Measurements from ENCODE around the gene KIF7.

GRCh38 chr15:89654301-89654761 is 936 bp downstream of the KIF7 start:
- TF ChIP-seq, protein P1, sequence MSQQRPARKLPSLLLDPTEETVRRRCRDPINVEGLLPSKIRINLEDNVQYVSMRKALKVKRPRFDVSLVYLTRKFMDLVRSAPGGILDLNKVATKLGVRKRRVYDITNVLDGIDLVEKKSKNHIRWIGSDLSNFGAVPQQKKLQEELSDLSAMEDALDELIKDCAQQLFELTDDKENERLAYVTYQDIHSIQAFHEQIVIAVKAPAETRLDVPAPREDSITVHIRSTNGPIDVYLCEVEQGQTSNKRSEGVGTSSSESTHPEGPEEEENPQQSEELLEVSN (IDR thresholded peaks at IDR 0.05) = no peak
- TF ChIP-seq, protein P2, sequence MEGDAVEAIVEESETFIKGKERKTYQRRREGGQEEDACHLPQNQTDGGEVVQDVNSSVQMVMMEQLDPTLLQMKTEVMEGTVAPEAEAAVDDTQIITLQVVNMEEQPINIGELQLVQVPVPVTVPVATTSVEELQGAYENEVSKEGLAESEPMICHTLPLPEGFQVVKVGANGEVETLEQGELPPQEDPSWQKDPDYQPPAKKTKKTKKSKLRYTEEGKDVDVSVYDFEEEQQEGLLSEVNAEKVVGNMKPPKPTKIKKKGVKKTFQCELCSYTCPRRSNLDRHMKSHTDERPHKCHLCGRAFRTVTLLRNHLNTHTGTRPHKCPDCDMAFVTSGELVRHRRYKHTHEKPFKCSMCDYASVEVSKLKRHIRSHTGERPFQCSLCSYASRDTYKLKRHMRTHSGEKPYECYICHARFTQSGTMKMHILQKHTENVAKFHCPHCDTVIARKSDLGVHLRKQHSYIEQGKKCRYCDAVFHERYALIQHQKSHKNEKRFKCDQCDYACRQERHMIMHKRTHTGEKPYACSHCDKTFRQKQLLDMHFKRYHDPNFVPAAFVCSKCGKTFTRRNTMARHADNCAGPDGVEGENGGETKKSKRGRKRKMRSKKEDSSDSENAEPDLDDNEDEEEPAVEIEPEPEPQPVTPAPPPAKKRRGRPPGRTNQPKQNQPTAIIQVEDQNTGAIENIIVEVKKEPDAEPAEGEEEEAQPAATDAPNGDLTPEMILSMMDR (IDR thresholded peaks at IDR 0.05; ENCODE audit: control extremely low read depth in 1 of 3, insufficient read depth in 1 of 3, low read depth in 1 of 3, low read length in 3 of 3) = no peak
- TF ChIP-seq POLR2A (IDR thresholded peaks at IDR 0.05; ENCODE audit: control extremely low read depth in 1 of 2, low read depth in 2 of 2, low read length in 2 of 2) = no peak
- TF ChIP-seq EP300 (IDR thresholded peaks at IDR 0.05; ENCODE audit: borderline replicate concordance in 1 of 2, low read depth in 2 of 2, low read length in 2 of 2) = no peak
- TF ChIP-seq KDM1A (IDR thresholded peaks at IDR 0.05; ENCODE audit: borderline replicate concordance, low read length) = no peak
- no peak for TF ChIP-seq HDAC2 (IDR thresholded peaks at IDR 0.05; ENCODE audit: borderline replicate concordance in 1 of 2, low read depth in 2 of 2, low read length in 2 of 2)
- TF ChIP-seq RFX5 (IDR thresholded peaks at IDR 0.05; ENCODE audit: borderline replicate concordance, low read depth, low read length) = no peak
- TF ChIP-seq POLR2AphosphoS5 (IDR thresholded peaks at IDR 0.05; ENCODE audit: low read depth, low read length) = no peak
- TF ChIP-seq CEBPB (IDR thresholded peaks at IDR 0.05; ENCODE audit: low read depth, low read length) = no peak
